ENCODE measurements around the gene GPC6. TPM values are rescaled to one million over a fixed set of nuclear protein-coding genes. Genes with fewer than 3 reads are reported as not detected.

GPC6 gene
- polyA plus RNA-seq, 6 donors from 2014 or later: not detected

DNA sequence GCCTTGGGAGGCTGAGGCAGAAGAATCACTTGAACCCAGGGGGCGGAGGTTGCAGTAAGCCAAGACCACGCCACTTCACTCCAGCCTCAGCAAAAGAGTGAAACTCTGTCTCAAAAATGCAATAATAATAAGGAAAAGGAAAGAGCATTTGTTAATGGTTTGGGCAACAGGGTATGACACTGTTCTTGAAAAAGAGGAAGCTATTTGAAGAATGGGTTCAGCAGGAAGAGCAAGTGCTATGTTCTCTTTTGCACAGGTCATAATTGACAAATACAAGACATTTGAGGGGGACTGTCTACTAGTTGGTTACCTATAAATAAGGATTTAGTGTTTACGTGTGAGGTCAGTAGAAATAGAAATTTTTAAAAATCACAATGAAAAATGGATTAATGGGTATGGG is 1034.6 kb downstream of the GPC6 start:
- Mint-ChIP-seq H3K36me3 (peaks cover 0 to under 1% of the 10 kb centered on the region in 2 donors), H3K4me3 (no peak overlapping the region), H3K27ac (peak overlapping the region in 2 of 6 donors; percentile 6 to 34), H3K4me1 (peaks cover 15 to 18% (median 16%) of the 10 kb centered on the region in 3 donors), H3K9me3 (peaks cover 0 to 2% (median 0%) of the 10 kb centered on the region in 7 donors), H3K27me3 (peaks cover 0 to under 1% (median 0%) of the 10 kb centered on the region in 3 donors)
- peak; percentile 4 for DNase-seq
- ATAC-seq (ENCODE audit: low read depth in 2 of 2): peak; percentile 63 to 67

- H3K36me3 Mint-ChIP-seq: peaks cover 0 to 7% of the 10 kb centered on the region in 2 donors
- peaks cover 15 to 18% (median 16%) of the 10 kb centered on the region in 3 donors for H3K4me1 Mint-ChIP-seq
- DNase-seq (no peak), ATAC-seq (ENCODE audit: low read depth in 2 of 2) (no peak)
- H3K27ac Mint-ChIP-seq: no peak overlapping the region
- no peak overlapping the region for H3K4me3 Mint-ChIP-seq
- peaks cover 0 to 8% (median 0%) of the 10 kb centered on the region in 3 donors for H3K27me3 Mint-ChIP-seq
- peaks cover 0 to 4% (median 0%) of the 10 kb centered on the region in 7 donors for H3K9me3 Mint-ChIP-seq
Measured at GRCh38 chr13:94263038-94263437, 1036.4 kb downstream of the GPC6 start.

- peaks cover 0 to 8% (median 0%) of the 10 kb centered on the region in 3 donors for H3K27me3 Mint-ChIP-seq
Measured at GRCh38 chr13:94267581-94268366, 1041.2 kb downstream of the GPC6 start.

GRCh38 chr13:94268661-94269060 is 1042.1 kb downstream of the GPC6 start:
- ATAC-seq (ENCODE audit: low read depth in 2 of 2): no peak
- peaks cover 0 to 8% (median 0%) of the 10 kb centered on the region in 3 donors for H3K27me3 Mint-ChIP-seq
- H3K36me3 Mint-ChIP-seq: peaks cover 0 to 7% of the 10 kb centered on the region in 2 donors
- H3K4me3 Mint-ChIP-seq: no peak overlapping the region
- peak overlapping the region in 1 of 6 donors; percentile 68 for H3K27ac Mint-ChIP-seq
- no peak for DNase-seq
- peaks cover 0 to 4% (median 0%) of the 10 kb centered on the region in 7 donors for H3K9me3 Mint-ChIP-seq
- H3K4me1 Mint-ChIP-seq: no peaks in the 10 kb centered on the region

More at GRCh38 chr13:94267581-94268366, 1041.2 kb downstream of the GPC6 start:
- H3K4me1 Mint-ChIP-seq: no peaks in the 10 kb centered on the region
- no peak overlapping the region for H3K27ac Mint-ChIP-seq
- H3K9me3 Mint-ChIP-seq: peaks cover 0 to 4% (median 0%) of the 10 kb centered on the region in 7 donors
- DNase-seq: no peak
- H3K36me3 Mint-ChIP-seq: peaks cover 0 to 7% of the 10 kb centered on the region in 2 donors
- H3K4me3 Mint-ChIP-seq: no peak overlapping the region
- no peak for ATAC-seq (ENCODE audit: low read depth in 2 of 2)

DNA sequence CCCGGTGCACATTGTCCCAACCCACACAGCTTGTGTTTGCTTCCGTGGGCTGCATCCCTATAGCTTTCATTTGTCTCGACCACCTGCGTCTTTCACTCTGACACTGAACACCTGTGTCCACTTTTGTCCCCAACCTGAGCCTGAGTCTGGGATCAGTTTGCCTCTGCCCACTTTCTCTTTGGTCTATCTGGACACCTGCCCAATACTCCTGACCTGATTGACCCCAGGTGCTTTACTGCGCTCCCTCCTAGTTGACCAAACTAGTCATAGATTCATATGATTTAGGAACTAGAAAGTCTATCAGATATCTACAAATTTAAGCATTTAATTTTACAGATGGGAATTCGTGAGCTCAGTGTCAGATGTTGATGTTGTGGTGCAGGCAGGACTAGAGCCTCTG is 1043.0 kb downstream of the GPC6 start:
- peaks cover 0 to 4% (median 0%) of the 10 kb centered on the region in 7 donors for H3K9me3 Mint-ChIP-seq
- no peak overlapping the region for H3K4me3 Mint-ChIP-seq
- no peak for DNase-seq
- peak overlapping the region in 2 of 6 donors; percentile 30 to 45 for H3K27ac Mint-ChIP-seq
- H3K36me3 Mint-ChIP-seq: peaks cover 0 to 7% of the 10 kb centered on the region in 2 donors
- H3K4me1 Mint-ChIP-seq: no peaks in the 10 kb centered on the region
- no peak for ATAC-seq (ENCODE audit: low read depth in 2 of 2)
- H3K27me3 Mint-ChIP-seq: peaks cover 0 to 8% (median 0%) of the 10 kb centered on the region in 3 donors

DNA sequence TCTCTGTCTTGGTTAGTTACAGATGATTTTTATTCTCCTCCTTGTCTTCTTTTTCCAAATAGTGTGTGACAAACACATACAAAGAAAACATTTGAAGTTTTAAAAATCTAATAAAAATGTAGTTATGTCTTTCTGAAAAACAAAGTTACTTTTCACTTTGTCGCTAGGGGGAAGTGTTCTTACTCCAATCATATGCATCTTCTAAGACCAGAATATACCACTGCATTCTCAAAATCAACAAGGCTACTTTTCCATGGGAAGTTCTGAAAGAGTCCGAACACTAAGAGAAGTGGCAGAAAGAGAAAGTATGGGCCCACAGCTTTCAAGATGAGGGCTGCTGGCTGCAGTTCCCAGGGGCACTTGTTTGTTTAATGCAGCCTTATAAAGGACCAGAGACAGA is 1043.9 kb downstream of the GPC6 start:
- Mint-ChIP-seq H3K4me1 (no peaks in the 10 kb centered on the region), H3K36me3 (peaks cover 0 to 7% of the 10 kb centered on the region in 2 donors), H3K27me3 (peaks cover 0 to 8% (median 0%) of the 10 kb centered on the region in 3 donors), H3K4me3 (no peak overlapping the region), H3K9me3 (peaks cover 0 to 4% (median 0%) of the 10 kb centered on the region in 7 donors), H3K27ac (no peak overlapping the region)
- DNase-seq: no peak
- ATAC-seq (ENCODE audit: low read depth in 2 of 2): no peak

DNA sequence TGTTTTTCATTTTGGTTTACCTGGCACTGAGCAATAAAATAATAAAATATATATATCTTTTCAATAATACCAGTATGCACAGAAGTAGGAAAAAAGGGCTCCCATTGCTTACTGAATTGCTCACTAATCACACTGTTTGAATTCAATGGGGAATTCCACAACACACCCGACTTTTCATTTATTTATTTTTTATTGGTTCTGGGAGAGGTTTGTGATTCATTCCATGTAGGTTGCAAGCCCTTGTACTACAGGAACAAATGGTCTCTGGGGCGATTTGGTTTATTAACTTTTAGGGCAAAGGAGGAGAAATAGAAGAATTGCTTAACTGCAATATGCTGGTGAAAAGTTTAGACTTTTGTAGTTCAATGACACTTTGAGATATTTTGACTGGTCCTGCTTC is 1045.4 kb downstream of the GPC6 start:
- Mint-ChIP-seq H3K4me1 (no peaks in the 10 kb centered on the region), H3K9me3 (peaks cover 0 to 6% (median 3%) of the 10 kb centered on the region in 7 donors), H3K27ac (no peak overlapping the region), H3K36me3 (no peaks in the 10 kb centered on the region), H3K27me3 (no peaks in the 10 kb centered on the region), H3K4me3 (no peak overlapping the region)
- no peak for DNase-seq
- ATAC-seq (ENCODE audit: low read depth in 2 of 2): no peak

GRCh38 chr13:94280349-94280748 is 1053.7 kb downstream of the GPC6 start:
- Mint-ChIP-seq H3K27ac (peak overlapping the region in 1 of 6 donors; percentile 7), H3K36me3 (peaks cover 0 to 16% of the 10 kb centered on the region in 2 donors), H3K9me3 (peaks cover 7 to 30% (median 8%) of the 10 kb centered on the region in 7 donors), H3K4me3 (peak overlapping the region in 1 of 8 donors; percentile 4), H3K4me1 (no peaks in the 10 kb centered on the region), H3K27me3 (peaks cover 0 to 21% (median 4%) of the 10 kb centered on the region in 3 donors)
- no peak for DNase-seq
- no peak for ATAC-seq (ENCODE audit: low read depth in 2 of 2)

DNA sequence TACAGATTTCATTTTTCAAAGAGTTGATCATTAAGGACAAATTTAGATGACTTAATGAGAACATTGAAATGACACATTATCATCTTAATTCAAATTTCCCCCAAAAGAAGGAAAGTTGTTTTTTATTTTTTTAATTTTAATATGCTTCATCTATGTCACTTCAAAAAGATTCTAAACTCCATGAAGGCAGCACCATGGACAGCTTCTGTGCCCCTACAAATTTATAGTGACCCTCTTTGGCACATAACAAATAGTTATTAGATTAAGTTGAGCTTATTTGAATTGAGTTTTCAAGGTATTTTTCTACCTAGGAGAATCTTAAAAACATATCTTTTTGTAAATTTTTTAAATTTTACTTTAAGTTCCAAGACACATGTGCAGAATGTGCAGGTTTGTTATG is 1054.2 kb downstream of the GPC6 start:
- peaks cover 7 to 30% (median 8%) of the 10 kb centered on the region in 7 donors for H3K9me3 Mint-ChIP-seq
- ATAC-seq (ENCODE audit: low read depth in 2 of 2) (no peak), DNase-seq (no peak)
- H3K27ac Mint-ChIP-seq: no peak overlapping the region
- no peaks in the 10 kb centered on the region for H3K4me1 Mint-ChIP-seq
- H3K36me3 Mint-ChIP-seq: peaks cover 0 to 16% of the 10 kb centered on the region in 2 donors
- no peak overlapping the region for H3K4me3 Mint-ChIP-seq
- peaks cover 0 to 21% (median 4%) of the 10 kb centered on the region in 3 donors for H3K27me3 Mint-ChIP-seq

GRCh38 chr13:94286581-94286980 is 1060.0 kb downstream of the GPC6 start:
- DNase-seq (no peak), ATAC-seq (ENCODE audit: low read depth in 2 of 2) (no peak)
- peaks cover 0 to 5% (median 4%) of the 10 kb centered on the region in 3 donors for H3K27me3 Mint-ChIP-seq

GRCh38 chr13:94291631-94292322 is 1065.2 kb downstream of the GPC6 start:
- no peak overlapping the region for H3K4me3 Mint-ChIP-seq
- H3K36me3 Mint-ChIP-seq: no peaks in the 10 kb centered on the region
- no peak overlapping the region for H3K27ac Mint-ChIP-seq
- ATAC-seq (ENCODE audit: low read depth in 2 of 2) (no peak), DNase-seq (no peak)
- H3K4me1 Mint-ChIP-seq: no peaks in the 10 kb centered on the region
- H3K27me3 Mint-ChIP-seq: no peaks in the 10 kb centered on the region
- peaks cover 0 to 1% (median 0%) of the 10 kb centered on the region in 7 donors for H3K9me3 Mint-ChIP-seq

More at GRCh38 chr13:94286581-94286980, 1060.0 kb downstream of the GPC6 start:
- no peak overlapping the region for H3K4me3 Mint-ChIP-seq
- no peak overlapping the region for H3K27ac Mint-ChIP-seq
- peaks cover 0 to 12% (median 3%) of the 10 kb centered on the region in 7 donors for H3K9me3 Mint-ChIP-seq
- no peaks in the 10 kb centered on the region for H3K4me1 Mint-ChIP-seq
- H3K36me3 Mint-ChIP-seq: peaks cover 0 to 4% of the 10 kb centered on the region in 2 donors

- DNase-seq: no peak
- no peaks in the 10 kb centered on the region for H3K4me1 Mint-ChIP-seq
- no peaks in the 10 kb centered on the region for H3K36me3 Mint-ChIP-seq
- ATAC-seq (ENCODE audit: low read depth in 2 of 2): no peak
- H3K9me3 Mint-ChIP-seq: peaks cover 0 to 1% (median 0%) of the 10 kb centered on the region in 7 donors
- H3K27me3 Mint-ChIP-seq: no peaks in the 10 kb centered on the region
- H3K27ac Mint-ChIP-seq: peak overlapping the region in 1 of 6 donors; percentile 6
- H3K4me3 Mint-ChIP-seq: no peak overlapping the region
Measured at GRCh38 chr13:94292323-94292640, 1065.7 kb downstream of the GPC6 start.

- no peak overlapping the region for H3K4me3 Mint-ChIP-seq
- no peaks in the 10 kb centered on the region for H3K9me3 Mint-ChIP-seq
- no peaks in the 10 kb centered on the region for H3K36me3 Mint-ChIP-seq
- DNase-seq (no peak), ATAC-seq (ENCODE audit: low read depth in 2 of 2) (no peak)
- no peaks in the 10 kb centered on the region for H3K27me3 Mint-ChIP-seq
- H3K4me1 Mint-ChIP-seq: no peaks in the 10 kb centered on the region
- no peak overlapping the region for H3K27ac Mint-ChIP-seq
Measured at GRCh38 chr13:94296471-94296870, 1069.9 kb downstream of the GPC6 start.
